NK-92 (cell line): ENCODE measurements around the gene CREG1.

Experiments
- DNase-seq: peaks from one replicate; lab custom pipeline; 2025; ENCODE audit not compliant: unreplicated experiment; lab: John Stamatoyannopoulos, UW

The CREG1 gene

GRCh38 chr1:167532964-167533824 is 20.4 kb downstream of the CREG1 start:
- no peak for DNase-seq

- no peak for DNase-seq
Measured at GRCh38 chr1:167532375-167532774, 21.2 kb downstream of the CREG1 start.

GRCh38 chr1:167529829-167530474 is 23.6 kb downstream of the CREG1 start:
- DNase-seq: no peak

GRCh38 chr1:167528057-167528728 is 25.4 kb downstream of the CREG1 start:
- no peak for DNase-seq

GRCh38 chr1:167526667-167527383 is 26.7 kb downstream of the CREG1 start:
- DNase-seq: no peak

GRCh38 chr1:167524651-167525050 is 28.9 kb downstream of the CREG1 start:
- DNase-seq: no peak

GRCh38 chr1:167522246-167522645 is 31.3 kb downstream of the CREG1 start:
- no peak for DNase-seq

GRCh38 chr1:167520711-167521206 is 32.8 kb downstream of the CREG1 start:
- DNase-seq: no peak

GRCh38 chr1:167518331-167518700 is 35.2 kb downstream of the CREG1 start, which contains the start of gene CD247:
TSS of gene CD247 (minus strand) at chr1:167518529. CDS start at chr1:167518465, 64 bp downstream.
- no peak for DNase-seq

GRCh38 chr1:167517535-167518330 is 35.8 kb downstream of the CREG1 start:
- no peak for DNase-seq

- no peak for DNase-seq
Measured at GRCh38 chr1:167516404-167517388, 36.9 kb downstream of the CREG1 start.

GRCh38 chr1:167515893-167516321 is 37.7 kb downstream of the CREG1 start:
- DNase-seq: no peak

- DNase-seq: no peak
Measured at GRCh38 chr1:167515461-167515860, 38.1 kb downstream of the CREG1 start.

- DNase-seq: no peak
Measured at GRCh38 chr1:167514288-167514687, 39.3 kb downstream of the CREG1 start.

- no peak for DNase-seq
Measured at GRCh38 chr1:167512046-167512654, 41.4 kb downstream of the CREG1 start.

GRCh38 chr1:167511374-167511986 is 42.1 kb downstream of the CREG1 start:
- DNase-seq: no peak

- no peak for DNase-seq
Measured at GRCh38 chr1:167510881-167511280, 42.7 kb downstream of the CREG1 start.

- DNase-seq: no peak
Measured at GRCh38 chr1:167510244-167510643, 43.3 kb downstream of the CREG1 start.
